Left cardiac atrium (tissue), 4 donors: ENCODE results near the gene TSPO2. TPM values are rescaled to one million over a fixed set of nuclear protein-coding genes. Genes with fewer than 3 reads are reported as not detected.

Source experiments
- ATAC-seq, 2 donors: fragments of 200-7000 bp; cut with Tn5 transposase; one replicate each; pipeline ENCODE4 v1.9.1; 2020; ENCODE audit warnings: mild to moderate bottlenecking in 2 of 2, moderate library complexity in 2 of 2
- DNase-seq: peaks from one replicate; pipeline ENCODE4 v3.0.0-alpha.2; 2020
- intact Hi-C, 2 donors: fragments of 100-400 bp; cut with DNase I; formaldehyde crosslinking; loops; one replicate each; pipeline versions ENCODE4 v1.14.1 to v1.15.1; 2022 to 2023
- total RNA-seq, 2 donors: library from RNA; stranded (reverse); fragmentation: NEBNext Ultra II Directional; extraction: Animal tissue kit (Norgen Biotek cat#: 25700); gene quantifications; one replicate each; pipeline ENCODE4 v1.2.1, GENCODE V29; 2021
- donor health status: DM: no; HTN: yes; CAD: no.
- donor health status: DM: no; HTN: yes; CAD: no; lungs with severe emphysema.
- donor health status: DM: yes; HTN: yes; CAD: no.
- donor health status: Dilated cardiomyopathy.

TSPO2 gene
- total RNA-seq, 2 donors from 2014 or later, result not detected

- DNase-seq (peak; percentile 100), ATAC-seq (peak; percentile 85 to 86)
- intact Hi-C loops, result no loop called here
Measured at GRCh38 chr6:41071923-41072835, 29.9 kb downstream of the TSPO2 start, which contains the start of gene OARD1. Gene OARD1 (minus strand): TSS chr6:41072356. CDS start chr6:41071634, 722 bp downstream.

GRCh38 chr6:41072836-41073202 lies 30.6 kb downstream of the TSPO2 start, which contains the start of gene NFYA:
Gene NFYA (plus strand): TSS chr6:41072974. CDS start chr6:41079090, 6,116 bp downstream.
- intact Hi-C loops, result no loop called here

GRCh38 chr6:41073203-41073967 lies 31.1 kb downstream of the TSPO2 start:
- ATAC-seq, result peak; percentile 24 to 48
- intact Hi-C loops, result no loop called here
- DNase-seq, result peak; percentile 90

More at GRCh38 chr6:41072836-41073202, 30.6 kb downstream of the TSPO2 start, which contains the start of gene NFYA:
- ATAC-seq, result peak; percentile 81 to 86
- DNase-seq, result peak; percentile 99

GRCh38 chr6:41073968-41074691 lies 31.9 kb downstream of the TSPO2 start:
- DNase-seq, result no peak
- intact Hi-C loops, result no loop called here
- no peak for ATAC-seq

GRCh38 chr6:41074692-41075436 lies 32.6 kb downstream of the TSPO2 start:
- peak; percentile 27 for DNase-seq

GRCh38 chr6:41075651-41076626 lies 33.7 kb downstream of the TSPO2 start:
- ATAC-seq, result no peak
- intact Hi-C loops, result no loop called here

More at GRCh38 chr6:41074692-41075436, 32.6 kb downstream of the TSPO2 start:
- intact Hi-C loops, result no loop called here
- no peak for ATAC-seq

GRCh38 chr6:41077536-41077935 lies 35.3 kb downstream of the TSPO2 start:
- ATAC-seq (no peak), DNase-seq (no peak)
- intact Hi-C loops, result no loop called here

More at GRCh38 chr6:41075651-41076626, 33.7 kb downstream of the TSPO2 start:
- DNase-seq, result no peak

GRCh38 chr6:41078101-41078500 lies 35.8 kb downstream of the TSPO2 start:
- no peak for ATAC-seq
- no peak for DNase-seq
- intact Hi-C loops, result no loop called here

- intact Hi-C loops, result no loop called here
- ATAC-seq (no peak), DNase-seq (no peak)
Measured at GRCh38 chr6:41079080-41079479, 36.8 kb downstream of the TSPO2 start.

GRCh38 chr6:41080621-41081020 lies 38.4 kb downstream of the TSPO2 start:
- ATAC-seq (no peak), DNase-seq (no peak)
- intact Hi-C loops, result no loop called here

- intact Hi-C loops, result no loop called here
- DNase-seq, result no peak
- ATAC-seq, result no peak
Measured at GRCh38 chr6:41083072-41083471, 40.8 kb downstream of the TSPO2 start.

- intact Hi-C loops, result no loop called here
- DNase-seq (no peak), ATAC-seq (no peak)
Measured at GRCh38 chr6:41085182-41085581, 42.9 kb downstream of the TSPO2 start.

- intact Hi-C loops, result no loop called here
- no peak for ATAC-seq
Measured at GRCh38 chr6:41088451-41088850, 46.2 kb downstream of the TSPO2 start.

GRCh38 chr6:41090841-41091761 lies 48.8 kb downstream of the TSPO2 start:
- intact Hi-C loops, result loop anchor here in 1 of 2 donors (10.0 kb wide), 1 partner anchor 224 kb away; no protein-coding TSS in a partner anchor
- DNase-seq (no peak), ATAC-seq (no peak)

More at GRCh38 chr6:41088451-41088850, 46.2 kb downstream of the TSPO2 start:
- no peak for DNase-seq

- ATAC-seq (no peak), DNase-seq (no peak)
- intact Hi-C loops, result loop anchor here in 1 of 2 donors (10.0 kb wide), 1 partner anchor 222 kb away; no protein-coding TSS in a partner anchor
Measured at GRCh38 chr6:41092421-41093140, 50.3 kb downstream of the TSPO2 start.
